HepG2 (cell line): ENCODE measurements around the gene TBC1D24. TPM values are rescaled to one million over a fixed set of nuclear protein-coding genes. Genes with fewer than 3 reads are reported as not detected.
A peak's percentile ranks its signal among the peaks of the same experiment; 100 is the strongest.

Source experiments
- ARHGAP35 ChIP-seq: sonication (generic); formaldehyde crosslinking; IDR thresholded peaks from 2 replicates; pipeline ENCODE4 v1.9.0; 2022; ENCODE audit warnings: mild to moderate bottlenecking, inconsistent platforms, moderate library complexity, missing genetic modification reagents, borderline replicate concordance
- ATAD3A ChIP-seq: sonication (generic); formaldehyde crosslinking; IDR thresholded peaks from 2 replicates; pipeline ENCODE4 v1.4.0; 2020; ENCODE audit warnings: missing genetic modification reagents
- BHLHE40 ChIP-seq: IDR thresholded peaks from 2 replicates; pipeline ENCODE4 v1.6.1; 2011; ENCODE audit warnings: low read length, improper control_type of control experiment
- CBFB ChIP-seq: sonication (generic); formaldehyde crosslinking; IDR thresholded peaks from 2 replicates; pipeline ENCODE4 v1.4.0; 2020; ENCODE audit warnings: missing genetic modification reagents
- HNRNPH1 ChIP-seq: fragments of 200-400 bp; formaldehyde crosslinking; optimal IDR thresholded peaks from 2 replicates; pipeline ENCODE3; 2017; ENCODE audit warnings: mild to moderate bottlenecking, low read depth, low read length
- LCORL ChIP-seq, 2 experiments: fragments of 450-650 bp in 1 of 2; sonication (generic) in 1 of 2; formaldehyde crosslinking in 1 of 2; IDR thresholded peaks; 2 replicates each; pipeline versions ENCODE4 v1.5.0 to v1.6.1; 2017 to 2020; ENCODE audit warnings: antibody characterized with exemption in 1 of 2, missing genetic modification reagents in 1 of 2
- MED8 ChIP-seq: sonication (generic); formaldehyde crosslinking; IDR thresholded peaks from 2 replicates; pipeline ENCODE4 v1.8.1; 2023; ENCODE audit warnings: mild to moderate bottlenecking, missing genetic modification reagents; ENCODE audit not compliant: insufficient replicate concordance
- MIER2 ChIP-seq: IDR thresholded peaks from 2 replicates; pipeline ENCODE4 v1.6.1; 2016; ENCODE audit warnings: missing biosample characterization, missing genetic modification reagents
- MXI1 ChIP-seq: IDR thresholded peaks from 3 replicates; pipeline ENCODE4 v1.6.1; 2012; ENCODE audit warnings: low read depth, low read length, inconsistent platforms, borderline replicate concordance
- NFIB ChIP-seq: sonication (generic); formaldehyde crosslinking; IDR thresholded peaks from 2 replicates; pipeline ENCODE4 v1.9.0; 2021; ENCODE audit warnings: missing genetic modification reagents, mild to moderate bottlenecking, borderline replicate concordance
- NFYC ChIP-seq: IDR thresholded peaks from 2 replicates; pipeline ENCODE4 v1.6.1; 2016; ENCODE audit warnings: missing genetic modification reagents, missing compliant biosample characterization
- PRDM10 ChIP-seq: sonication (generic); formaldehyde crosslinking; IDR thresholded peaks from 2 replicates; pipeline ENCODE4 v1.4.0; 2020; ENCODE audit warnings: low read depth, missing genetic modification reagents
- RBFOX2 ChIP-seq: fragments of 200-400 bp; formaldehyde crosslinking; IDR thresholded peaks from 2 replicates; pipeline ENCODE4 v1.6.1; 2017; ENCODE audit warnings: low read depth, mild to moderate bottlenecking, low read length
- RCOR2 ChIP-seq: IDR thresholded peaks from 2 replicates; pipeline ENCODE4 v1.6.1; 2016; ENCODE audit warnings: missing biosample characterization, missing genetic modification reagents
- SKI ChIP-seq: fragments of 450-650 bp; IDR thresholded peaks from one replicate; pipeline ENCODE4 v1.6.1; 2018; ENCODE audit warnings: mild to moderate bottlenecking; ENCODE audit not compliant: partially characterized antibody
- SRSF1 ChIP-seq: fragments of 200-400 bp; formaldehyde crosslinking; optimal IDR thresholded peaks from 2 replicates; pipeline ENCODE3; 2017; ENCODE audit warnings: mild to moderate bottlenecking, low read depth, low read length, moderate library complexity
- U2AF1 ChIP-seq: fragments of 200-400 bp; formaldehyde crosslinking; optimal IDR thresholded peaks from 2 replicates; pipeline ENCODE3; 2017; ENCODE audit warnings: mild to moderate bottlenecking, low read depth, low read length
- WIZ ChIP-seq: sonication (generic); formaldehyde crosslinking; IDR thresholded peaks from 2 replicates; pipeline ENCODE4 v1.5.1; 2020; ENCODE audit warnings: mild to moderate bottlenecking, missing genetic modification reagents
- XBP1 ChIP-seq: sonication (generic); formaldehyde crosslinking; IDR thresholded peaks from 2 replicates; pipeline ENCODE4 v1.5.0; 2020; ENCODE audit warnings: missing genetic modification reagents
- ZFX ChIP-seq: sonication (generic); formaldehyde crosslinking; IDR thresholded peaks from 2 replicates; pipeline ENCODE4 v1.4.0; 2020; ENCODE audit warnings: mild to moderate bottlenecking, low read depth, missing genetic modification reagents, moderate library complexity
- ZNF232 ChIP-seq: sonication (generic); formaldehyde crosslinking; IDR thresholded peaks from 2 replicates; pipeline ENCODE4 v1.4.0; 2020; ENCODE audit warnings: missing genetic modification reagents, borderline replicate concordance
- ZNF44 ChIP-seq: sonication (generic); formaldehyde crosslinking; IDR thresholded peaks from 2 replicates; pipeline ENCODE4 v1.5.1; 2020; ENCODE audit warnings: mild to moderate bottlenecking, missing genetic modification reagents
- ZNF576 ChIP-seq: sonication (generic); formaldehyde crosslinking; IDR thresholded peaks from 2 replicates; pipeline ENCODE4 v1.4.0; 2020; ENCODE audit warnings: mild to moderate bottlenecking, missing genetic modification reagents
- ZNF777 ChIP-seq: sonication (generic); formaldehyde crosslinking; IDR thresholded peaks from 2 replicates; pipeline ENCODE4 v1.4.0; 2020; ENCODE audit warnings: missing genetic modification reagents
- ZSCAN22 ChIP-seq: sonication (generic); formaldehyde crosslinking; IDR thresholded peaks from 2 replicates; pipeline ENCODE4 v1.4.0; 2020; ENCODE audit warnings: mild to moderate bottlenecking, missing genetic modification reagents
- polyA plus RNA-seq, 8 experiments: library from polyadenylated mRNA; depleted of rRNA in 3 of 8; stranded (reverse) in 7 of 8; unstranded in 1 of 8; fragments of >200 nt; fragmentation: Illumina TruSeq in 4 of 8; extraction: Trizol in 4 of 8; gene quantifications; 2 replicates each; pipeline versions ENCODE4 v1.2.1 to v1.2.3, GENCODE V29; 2011 to 2016; ENCODE audit warnings: low read depth in 4 of 8, missing spikeins in 1 of 8, mixed read lengths in 1 of 8; ENCODE audit not compliant: insufficient read depth in 1 of 8
- total RNA-seq, 5 experiments: library from RNA; depleted of rRNA; stranded (reverse); fragments of >200 nt; fragmentation: Illumina TruSeq; extraction: Trizol; gene quantifications; 2 replicates each; pipeline ENCODE4 v1.2.3, GENCODE V29; 2016; ENCODE audit warnings: low read depth in 1 of 5
- TF ChIP-seq, protein P1 (sequence below): sonication (generic); formaldehyde crosslinking; IDR thresholded peaks from 2 replicates; pipeline ENCODE4 v1.4.0; 2020; ENCODE audit warnings: missing genetic modification reagents, borderline replicate concordance

The TBC1D24 gene
- total and polyA plus RNA-seq, 2 of the 13 experiments (the other 11 are each of a cell fraction or from before 2014, with no cell fraction given) = 7.7 to 13.7 TPM

DNA sequence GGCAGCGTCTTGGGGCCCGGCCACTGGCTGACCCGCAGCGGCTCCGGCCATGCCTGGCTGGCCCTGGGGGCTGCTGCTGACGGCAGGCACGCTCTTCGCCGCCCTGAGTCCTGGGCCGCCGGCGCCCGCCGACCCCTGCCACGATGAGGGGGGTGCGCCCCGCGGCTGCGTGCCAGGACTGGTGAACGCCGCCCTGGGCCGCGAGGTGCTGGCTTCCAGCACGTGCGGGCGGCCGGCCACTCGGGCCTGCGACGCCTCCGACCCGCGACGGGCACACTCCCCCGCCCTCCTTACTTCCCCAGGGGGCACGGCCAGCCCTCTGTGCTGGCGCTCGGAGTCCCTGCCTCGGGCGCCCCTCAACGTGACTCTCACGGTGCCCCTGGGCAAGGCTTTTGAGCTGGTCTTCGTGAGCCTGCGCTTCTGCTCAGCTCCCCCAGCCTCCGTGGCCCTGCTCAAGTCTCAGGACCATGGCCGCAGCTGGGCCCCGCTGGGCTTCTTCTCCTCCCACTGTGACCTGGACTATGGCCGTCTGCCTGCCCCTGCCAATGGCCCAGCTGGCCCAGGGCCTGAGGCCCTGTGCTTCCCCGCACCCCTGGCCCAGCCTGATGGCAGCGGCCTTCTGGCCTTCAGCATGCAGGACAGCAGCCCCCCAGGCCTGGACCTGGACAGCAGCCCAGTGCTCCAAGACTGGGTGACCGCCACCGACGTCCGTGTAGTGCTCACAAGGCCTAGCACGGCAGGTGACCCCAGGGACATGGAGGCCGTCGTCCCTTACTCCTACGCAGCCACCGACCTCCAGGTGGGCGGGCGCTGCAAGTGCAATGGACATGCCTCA, 3.1 kb upstream of the TBC1D24 start (continued):
- TF ChIP-seq, protein P1, sequence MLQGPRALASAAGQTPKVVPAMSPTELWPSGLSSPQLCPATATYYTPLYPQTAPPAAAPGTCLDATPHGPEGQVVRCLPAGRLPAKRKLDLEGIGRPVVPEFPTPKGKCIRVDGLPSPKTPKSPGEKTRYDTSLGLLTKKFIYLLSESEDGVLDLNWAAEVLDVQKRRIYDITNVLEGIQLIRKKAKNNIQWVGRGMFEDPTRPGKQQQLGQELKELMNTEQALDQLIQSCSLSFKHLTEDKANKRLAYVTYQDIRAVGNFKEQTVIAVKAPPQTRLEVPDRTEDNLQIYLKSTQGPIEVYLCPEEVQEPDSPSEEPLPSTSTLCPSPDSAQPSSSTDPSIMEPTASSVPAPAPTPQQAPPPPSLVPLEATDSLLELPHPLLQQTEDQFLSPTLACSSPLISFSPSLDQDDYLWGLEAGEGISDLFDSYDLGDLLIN (CRISPR knock-in tag) = no peak
- TF ChIP-seq SRSF1 (peak; percentile 26), MIER2 (no peak), CBFB (CRISPR knock-in tag) (0 out of 2 replicates have a peak, but pooled peaks have one; percentile 2), SKI (no peak), ATAD3A (no peak), PRDM10 (CRISPR knock-in tag) (no peak), ZNF576 (no peak), NFIB (CRISPR knock-in tag) (no peak), ZSCAN22 (CRISPR knock-in tag) (peak; percentile 99), MXI1 (peak; percentile 13; the same call in 1 of the 3 replicates), BHLHE40 (peak; percentile 55; the same call in 1 of the 2 replicates), LCORL (IDR thresholded peaks at IDR 0.05) (no peak), LCORL (CRISPR knock-in tag; IDR thresholded peaks at IDR 0.05) (no peak), ZNF44 (CRISPR knock-in tag) (no peak), XBP1 (CRISPR knock-in tag) (no peak), MED8 (no peak), RCOR2 (CRISPR knock-in tag) (no peak), WIZ (CRISPR knock-in tag) (no peak), ZFX (CRISPR knock-in tag) (peak; percentile 88; the same call in 1 of the 2 replicates), RBFOX2 (peak; percentile 35), HNRNPH1 (no peak), U2AF1 (no peak), ZNF777 (peak; percentile 80), NFYC (CRISPR knock-in tag) (no peak), ARHGAP35 (CRISPR knock-in tag) (0 out of 2 replicates have a peak, but pooled peaks have one; percentile 10), ZNF232 (CRISPR knock-in tag) (no peak)
